Fibroblast of the conjunctiva (primary cell): ENCODE data around the gene TERT.
"Not testable (repeated sequence)": the region's sequence is repeated elsewhere in the genome, so short reads cannot be mapped to it uniquely, and the experiment has no call there.

Experiments
- DNase-seq: peaks from one replicate; pipeline ENCODE4 v3.0.0-alpha.2; 2010; ENCODE audit warnings: low read depth

The TERT gene

GRCh38 chr5:1278656-1279442 lies 16.0 kb downstream of the TERT start:
- no peak for DNase-seq

GRCh38 chr5:1278216-1278615 lies 16.7 kb downstream of the TERT start:
- no peak for DNase-seq

- DNase-seq: no peak
These were observed 17.1 kb downstream of the TERT start for GRCh38 chr5:1277781-1278180.

- no peak for DNase-seq
These were observed 17.5 kb downstream of the TERT start for GRCh38 chr5:1277331-1277730.

GRCh38 chr5:1276930-1277329 lies 17.9 kb downstream of the TERT start:
- no peak for DNase-seq

- not testable (repeated sequence) for DNase-seq
These were observed 19.2 kb downstream of the TERT start for GRCh38 chr5:1275397-1276391.

GRCh38 chr5:1274471-1274870 lies 20.4 kb downstream of the TERT start:
- no peak for DNase-seq

- DNase-seq: no peak
These were observed 21.1 kb downstream of the TERT start for GRCh38 chr5:1273745-1274144.

GRCh38 chr5:1272201-1272600 lies 22.7 kb downstream of the TERT start:
- DNase-seq: no peak

GRCh38 chr5:1270933-1271914 lies 23.6 kb downstream of the TERT start:
- no peak for DNase-seq

GRCh38 chr5:1270426-1270825 lies 24.4 kb downstream of the TERT start:
- DNase-seq: no peak

GRCh38 chr5:1268666-1269065 lies 26.2 kb downstream of the TERT start:
- DNase-seq: no peak

- DNase-seq: no peak
These were observed 26.8 kb downstream of the TERT start for GRCh38 chr5:1268056-1268455.

- DNase-seq: not testable (repeated sequence)
These were observed 27.4 kb downstream of the TERT start for GRCh38 chr5:1267464-1267863.

- DNase-seq: no peak
These were observed 28.1 kb downstream of the TERT start for GRCh38 chr5:1266791-1267190.

- DNase-seq: no peak
These were observed 29.1 kb downstream of the TERT start for GRCh38 chr5:1265461-1266455.

GRCh38 chr5:1265026-1265425 lies 29.8 kb downstream of the TERT start:
- DNase-seq: no peak

- no peak for DNase-seq
These were observed 30.7 kb downstream of the TERT start for GRCh38 chr5:1264211-1264610.

GRCh38 chr5:1262381-1262780 lies 32.5 kb downstream of the TERT start:
- no peak for DNase-seq

- DNase-seq: no peak
These were observed 33.2 kb downstream of the TERT start for GRCh38 chr5:1261643-1262042.
